ENCODE data around the gene PSMB5.
A peak's percentile ranks its signal among the peaks of the same experiment; 100 is the strongest.

PSMB5 gene

GRCh38 chr14:22997676-22998323 lies 36.9 kb downstream of the PSMB5 start:
- Histone ChIP-seq H2AFZ (ENCODE audit: low read depth) (no peak overlapping the region), H3K27me3 (ENCODE audit: insufficient read depth, low read depth) (no peaks in the 10 kb centered on the region), H3K4me2 (no peak overlapping the region), H3K9ac (no peak overlapping the region), H3K36me3 (ENCODE audit: insufficient read depth) (no peaks in the 10 kb centered on the region), H3K79me2 (ENCODE audit: insufficient read depth, low read depth) (no peaks in the 10 kb centered on the region), H3K4me3 (IDR thresholded peaks at IDR 0.05; ENCODE audit: insufficient read depth, low read depth, low read length) (no peak overlapping the region), H4K20me1 (ENCODE audit: insufficient read depth) (no peaks in the 10 kb centered on the region), H3K4me1 (ENCODE audit: low read depth, poor library complexity, severe bottlenecking) (peaks cover 6% of the 10 kb centered on the region), H3K27ac (no peak overlapping the region)
- no peak for TF ChIP-seq CTCF (conservative IDR thresholded peaks at IDR 0.05; ENCODE audit: low read depth, low read length)

- H4K20me1 ChIP-seq (ENCODE audit: insufficient read depth) = no peaks in the 10 kb centered on the region
- no peaks in the 10 kb centered on the region for H3K79me2 ChIP-seq (ENCODE audit: insufficient read depth, low read depth)
- H3K27ac ChIP-seq = no peak overlapping the region
- H3K4me3 ChIP-seq (IDR thresholded peaks at IDR 0.05; ENCODE audit: insufficient read depth, low read depth, low read length) = no peak overlapping the region
- H3K36me3 ChIP-seq (ENCODE audit: insufficient read depth) = no peaks in the 10 kb centered on the region
- H3K4me2 ChIP-seq = no peak overlapping the region
- H2AFZ ChIP-seq (ENCODE audit: low read depth) = no peak overlapping the region
- H3K27me3 ChIP-seq (ENCODE audit: insufficient read depth, low read depth) = no peaks in the 10 kb centered on the region
- H3K9ac ChIP-seq = no peak overlapping the region
- peaks cover 6% of the 10 kb centered on the region for H3K4me1 ChIP-seq (ENCODE audit: low read depth, poor library complexity, severe bottlenecking)
- no peak for TF ChIP-seq CTCF (conservative IDR thresholded peaks at IDR 0.05; ENCODE audit: low read depth, low read length)
Measured at GRCh38 chr14:22996768-22997654, 37.7 kb downstream of the PSMB5 start.

GRCh38 chr14:22995889-22996625 lies 38.6 kb downstream of the PSMB5 start:
- Histone ChIP-seq H3K9ac (no peak overlapping the region), H3K36me3 (ENCODE audit: insufficient read depth) (no peaks in the 10 kb centered on the region), H4K20me1 (ENCODE audit: insufficient read depth) (no peaks in the 10 kb centered on the region), H3K27me3 (ENCODE audit: insufficient read depth, low read depth) (no peaks in the 10 kb centered on the region), H3K4me2 (no peak overlapping the region), H3K4me1 (ENCODE audit: low read depth, poor library complexity, severe bottlenecking) (peaks cover 6% of the 10 kb centered on the region), H3K79me2 (ENCODE audit: insufficient read depth, low read depth) (no peaks in the 10 kb centered on the region), H3K4me3 (IDR thresholded peaks at IDR 0.05; ENCODE audit: insufficient read depth, low read depth, low read length) (no peak overlapping the region), H3K27ac (no peak overlapping the region), H2AFZ (ENCODE audit: low read depth) (no peak overlapping the region)
- TF ChIP-seq CTCF (conservative IDR thresholded peaks at IDR 0.05; ENCODE audit: low read depth, low read length) = no peak

- Histone ChIP-seq H3K27ac (no peak overlapping the region), H3K36me3 (ENCODE audit: insufficient read depth) (no peaks in the 10 kb centered on the region), H3K4me1 (ENCODE audit: low read depth, poor library complexity, severe bottlenecking) (peaks cover 6% of the 10 kb centered on the region), H3K27me3 (ENCODE audit: insufficient read depth, low read depth) (no peaks in the 10 kb centered on the region), H3K79me2 (ENCODE audit: insufficient read depth, low read depth) (no peaks in the 10 kb centered on the region), H3K9ac (no peak overlapping the region), H3K4me2 (no peak overlapping the region), H3K4me3 (IDR thresholded peaks at IDR 0.05; ENCODE audit: insufficient read depth, low read depth, low read length) (no peak overlapping the region), H4K20me1 (ENCODE audit: insufficient read depth) (no peaks in the 10 kb centered on the region), H2AFZ (ENCODE audit: low read depth) (0 out of 2 replicates have a peak overlapping the region, but pooled peaks have one; percentile 41)
- TF ChIP-seq CTCF (conservative IDR thresholded peaks at IDR 0.05; ENCODE audit: low read depth, low read length) = 0 out of 2 replicates have a peak, but pooled peaks have one; percentile 42
Measured at GRCh38 chr14:22994762-22995275, 39.9 kb downstream of the PSMB5 start.

Measured in KMS-11 (cell line).